GM21381 (cell line): ENCODE measurements around the gene NCOA3.
"Not testable (repeated sequence)": the region's sequence is repeated elsewhere in the genome, so short reads cannot be mapped to it uniquely, and the experiment has no call there.

Experiments
- ATAC-seq: cut with Tn5 transposase; IDR thresholded peaks from one replicate; pipeline ENCODE4 v1.9.1; 2021; ENCODE audit warnings: mild to moderate bottlenecking, moderate library complexity; ENCODE audit not compliant: unreplicated experiment

Gene NCOA3

GRCh38 chr20:47561180-47561579 lies 59.5 kb downstream of the NCOA3 start:
- no peak for ATAC-seq

GRCh38 chr20:47561603-47562583 lies 60.2 kb downstream of the NCOA3 start:
- no peak for ATAC-seq

GRCh38 chr20:47566269-47566668 lies 64.6 kb downstream of the NCOA3 start:
- no peak for ATAC-seq

- no peak for ATAC-seq
Observed at GRCh38 chr20:47568019-47568418, 66.3 kb downstream of the NCOA3 start.

- ATAC-seq: no peak
Observed at GRCh38 chr20:47568837-47569410, 67.2 kb downstream of the NCOA3 start.

GRCh38 chr20:47571426-47571825 lies 69.7 kb downstream of the NCOA3 start:
- ATAC-seq: no peak

- ATAC-seq: no peak
Observed at GRCh38 chr20:47572105-47572729, 70.5 kb downstream of the NCOA3 start.

- ATAC-seq: no peak
Observed at GRCh38 chr20:47573559-47573958, 71.9 kb downstream of the NCOA3 start.

- no peak for ATAC-seq
Observed at GRCh38 chr20:47574616-47575364, 73.1 kb downstream of the NCOA3 start.

- peak; percentile 82 for ATAC-seq
Observed at GRCh38 chr20:47576516-47577033, 74.9 kb downstream of the NCOA3 start.

GRCh38 chr20:47577314-47577713 lies 75.6 kb downstream of the NCOA3 start:
- no peak for ATAC-seq

- no peak for ATAC-seq
Observed at GRCh38 chr20:47578543-47578942, 76.9 kb downstream of the NCOA3 start.

- ATAC-seq: not testable (repeated sequence)
Observed at GRCh38 chr20:47580686-47581085, 79.0 kb downstream of the NCOA3 start.

- ATAC-seq: no peak
Observed at GRCh38 chr20:47581090-47581489, 79.4 kb downstream of the NCOA3 start.

- no peak for ATAC-seq
Observed at GRCh38 chr20:47583551-47583950, 81.9 kb downstream of the NCOA3 start.

- no peak for ATAC-seq
Observed at GRCh38 chr20:47585087-47585747, 83.5 kb downstream of the NCOA3 start.

GRCh38 chr20:47586649-47587294 lies 85.1 kb downstream of the NCOA3 start:
- ATAC-seq: no peak

GRCh38 chr20:47588158-47588557 lies 86.5 kb downstream of the NCOA3 start:
- no peak for ATAC-seq

GRCh38 chr20:47591231-47591630 lies 89.5 kb downstream of the NCOA3 start:
- no peak for ATAC-seq

- no peak for ATAC-seq
Observed at GRCh38 chr20:47594157-47594556, 92.5 kb downstream of the NCOA3 start.
